Measurements from ENCODE around the gene SNX33.

Gene SNX33

DNA sequence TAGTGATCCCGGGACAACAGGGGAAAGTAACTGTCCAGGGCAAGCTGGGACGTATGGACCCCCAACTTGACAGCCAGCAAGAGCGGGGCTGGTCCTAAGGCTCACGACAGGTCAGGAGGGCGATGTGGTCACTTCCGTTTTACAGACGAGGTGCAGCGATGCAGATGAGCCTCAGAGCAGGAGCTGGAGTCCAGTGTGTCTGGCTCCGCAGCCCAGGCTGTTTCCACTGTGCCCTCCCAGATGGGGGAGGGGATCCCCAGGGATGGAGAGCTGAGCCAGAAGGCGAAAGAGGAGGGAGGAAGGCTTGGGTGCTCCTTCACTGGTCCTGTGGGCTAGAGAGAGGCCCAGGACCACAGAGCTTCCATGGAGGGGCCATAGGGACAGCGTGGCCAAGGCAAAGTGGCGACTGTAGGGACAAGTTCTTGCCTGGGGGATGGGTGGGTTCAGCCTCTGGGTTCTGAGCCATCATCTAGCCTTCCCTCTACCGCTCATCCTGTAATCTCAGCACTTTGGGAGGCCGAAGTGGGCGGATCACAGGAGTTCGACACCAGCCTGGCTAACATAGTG lies 5.7 kb downstream of the SNX33 start:
- H3K27me3 ChIP-seq (replicated peaks; ENCODE audit: control insufficient read depth, insufficient read depth, low read length, poor library complexity, severe bottlenecking): no peaks in the 10 kb centered on the region
- H3K36me3 ChIP-seq (ENCODE audit: control insufficient read depth, insufficient read depth, low read length): no peaks in the 10 kb centered on the region
- no peak for DNase-seq
- peaks cover 1% of the 10 kb centered on the region for H3K4me1 ChIP-seq (ENCODE audit: control insufficient read depth, insufficient read depth, low read length, poor library complexity, severe bottlenecking)
- no peak overlapping the region for H3K27ac ChIP-seq (ENCODE audit: insufficient read depth, low read length, poor library complexity, severe bottlenecking)
- no peaks in the 10 kb centered on the region for H3K9me3 ChIP-seq (ENCODE audit: control insufficient read depth, low read length)
- no peak overlapping the region for H3K4me3 ChIP-seq (ENCODE audit: insufficient read depth, low read depth, low read length, poor library complexity, severe bottlenecking)

DNA sequence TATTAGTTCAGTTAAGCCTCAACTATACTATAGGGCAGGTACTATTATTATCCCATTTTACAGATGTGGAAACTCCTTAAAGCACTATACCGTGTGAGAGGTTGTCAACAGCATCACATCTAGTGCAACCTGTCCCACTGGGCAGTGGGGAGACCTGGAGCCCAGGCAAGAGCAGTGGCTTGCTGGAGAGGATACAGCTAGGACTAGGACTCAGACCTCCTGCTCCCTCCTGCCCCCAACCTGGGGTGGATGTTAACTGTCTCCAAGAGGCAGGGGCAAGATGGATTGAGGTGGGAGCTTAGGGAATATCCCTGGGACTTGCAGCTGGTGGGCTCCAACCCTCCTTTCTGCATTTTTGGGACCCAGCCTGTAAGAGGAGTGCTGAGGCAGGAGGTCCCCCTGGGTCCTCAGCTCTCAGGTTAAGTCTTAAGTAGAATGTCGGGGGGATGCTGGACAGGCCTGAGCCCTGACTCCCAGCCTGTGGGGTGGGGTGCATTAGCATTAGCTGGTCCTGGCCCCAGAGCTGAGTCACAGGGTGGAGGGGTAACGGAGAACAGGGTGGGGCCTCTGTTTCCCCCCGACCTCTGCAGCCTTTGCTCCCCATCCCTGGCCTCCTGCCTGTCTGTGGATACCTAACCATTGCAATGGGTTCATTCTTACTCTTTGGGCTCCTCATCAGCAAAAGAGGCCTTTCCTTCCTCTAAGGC lies 6.6 kb downstream of the SNX33 start:
- Histone ChIP-seq H3K36me3 (ENCODE audit: control insufficient read depth, insufficient read depth, low read length) (no peaks in the 10 kb centered on the region), H3K27ac (ENCODE audit: insufficient read depth, low read length, poor library complexity, severe bottlenecking) (no peak overlapping the region), H3K4me1 (ENCODE audit: control insufficient read depth, insufficient read depth, low read length, poor library complexity, severe bottlenecking) (no peaks in the 10 kb centered on the region)

DNA sequence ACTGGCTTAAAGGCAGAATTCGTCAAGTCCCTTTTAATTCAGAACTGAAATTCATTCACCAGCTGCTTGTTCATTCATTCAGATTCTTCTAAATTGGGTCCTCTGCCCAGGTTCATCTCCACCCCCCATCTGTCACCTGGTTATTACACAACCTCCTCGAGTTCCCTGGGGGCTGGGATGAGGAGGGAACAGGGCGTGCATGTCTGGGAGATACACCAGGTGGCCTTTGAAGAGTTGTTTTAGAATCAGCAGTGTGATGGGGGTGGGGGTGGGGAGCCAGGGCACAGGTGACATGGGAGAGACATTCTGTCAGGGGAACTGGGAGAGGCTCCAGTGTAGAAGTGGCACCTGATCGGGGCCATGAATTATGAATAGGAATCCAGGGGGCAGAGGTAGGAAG lies 8.2 kb downstream of the SNX33 start:
- Histone ChIP-seq H3K27ac (ENCODE audit: insufficient read depth, low read length, poor library complexity, severe bottlenecking) (no peak overlapping the region), H3K4me1 (ENCODE audit: control insufficient read depth, insufficient read depth, low read length, poor library complexity, severe bottlenecking) (no peaks in the 10 kb centered on the region), H3K4me3 (ENCODE audit: insufficient read depth, low read depth, low read length, poor library complexity, severe bottlenecking) (no peak overlapping the region), H3K9me3 (ENCODE audit: control insufficient read depth, low read length) (no peaks in the 10 kb centered on the region), H3K27me3 (replicated peaks; ENCODE audit: control insufficient read depth, insufficient read depth, low read length, poor library complexity, severe bottlenecking) (no peaks in the 10 kb centered on the region), H3K36me3 (ENCODE audit: control insufficient read depth, insufficient read depth, low read length) (no peaks in the 10 kb centered on the region)
- DNase-seq: no peak

More for the DNA sequence above, 6.6 kb downstream of the SNX33 start:
- Histone ChIP-seq H3K9me3 (ENCODE audit: control insufficient read depth, low read length) (no peaks in the 10 kb centered on the region), H3K27me3 (replicated peaks; ENCODE audit: control insufficient read depth, insufficient read depth, low read length, poor library complexity, severe bottlenecking) (no peaks in the 10 kb centered on the region), H3K4me3 (ENCODE audit: insufficient read depth, low read depth, low read length, poor library complexity, severe bottlenecking) (no peak overlapping the region)
- DNase-seq: no peak

DNA sequence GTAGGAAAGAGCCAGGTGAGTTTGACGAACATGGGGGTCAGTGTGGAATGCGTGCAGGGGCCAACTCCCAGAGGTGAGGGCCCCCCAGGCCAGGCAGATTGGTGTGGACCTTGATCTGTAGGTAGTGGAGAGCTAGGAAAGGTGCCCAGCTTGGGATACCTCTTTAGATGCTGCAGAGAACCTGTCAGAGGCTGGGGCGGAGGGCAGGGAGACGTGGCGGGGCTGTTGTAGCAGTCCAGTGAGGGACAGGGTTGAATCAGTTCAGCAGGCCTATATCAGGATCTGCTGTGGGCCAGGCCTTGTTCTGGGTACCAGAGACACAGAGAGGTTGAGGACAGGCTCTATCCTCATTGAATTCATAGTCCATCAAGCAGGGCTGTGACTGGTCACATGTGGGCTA lies 8.6 kb downstream of the SNX33 start:
- no peaks in the 10 kb centered on the region for H3K27me3 ChIP-seq (replicated peaks; ENCODE audit: control insufficient read depth, insufficient read depth, low read length, poor library complexity, severe bottlenecking)
- no peak overlapping the region for H3K27ac ChIP-seq (ENCODE audit: insufficient read depth, low read length, poor library complexity, severe bottlenecking)
- no peak for DNase-seq
- no peak overlapping the region for H3K4me3 ChIP-seq (ENCODE audit: insufficient read depth, low read depth, low read length, poor library complexity, severe bottlenecking)
- no peaks in the 10 kb centered on the region for H3K4me1 ChIP-seq (ENCODE audit: control insufficient read depth, insufficient read depth, low read length, poor library complexity, severe bottlenecking)
- no peaks in the 10 kb centered on the region for H3K36me3 ChIP-seq (ENCODE audit: control insufficient read depth, insufficient read depth, low read length)
- no peaks in the 10 kb centered on the region for H3K9me3 ChIP-seq (ENCODE audit: control insufficient read depth, low read length)

DNA sequence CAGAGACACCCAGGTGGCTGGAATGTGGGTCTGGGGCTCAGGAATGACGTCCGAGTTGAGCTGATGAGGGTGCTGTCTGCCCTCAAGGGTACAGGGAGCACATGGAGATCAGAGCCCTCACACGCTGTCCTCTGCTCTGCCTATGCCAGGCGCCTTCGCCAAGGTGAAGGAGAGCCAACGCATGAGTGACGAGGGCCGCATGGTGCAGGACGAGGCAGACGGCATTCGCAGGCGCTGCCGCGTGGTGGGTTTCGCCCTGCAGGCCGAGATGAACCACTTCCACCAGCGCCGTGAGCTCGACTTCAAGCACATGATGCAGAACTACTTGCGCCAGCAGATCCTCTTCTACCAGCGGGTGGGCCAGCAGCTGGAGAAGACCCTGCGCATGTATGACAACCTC lies 9.1 kb downstream of the SNX33 start:
- Histone ChIP-seq H3K4me3 (ENCODE audit: insufficient read depth, low read depth, low read length, poor library complexity, severe bottlenecking) (no peak overlapping the region), H3K36me3 (ENCODE audit: control insufficient read depth, insufficient read depth, low read length) (no peaks in the 10 kb centered on the region), H3K4me1 (ENCODE audit: control insufficient read depth, insufficient read depth, low read length, poor library complexity, severe bottlenecking) (no peaks in the 10 kb centered on the region), H3K9me3 (ENCODE audit: control insufficient read depth, low read length) (no peaks in the 10 kb centered on the region), H3K27ac (ENCODE audit: insufficient read depth, low read length, poor library complexity, severe bottlenecking) (no peak overlapping the region), H3K27me3 (replicated peaks; ENCODE audit: control insufficient read depth, insufficient read depth, low read length, poor library complexity, severe bottlenecking) (no peaks in the 10 kb centered on the region)
- DNase-seq: no peak

DNA sequence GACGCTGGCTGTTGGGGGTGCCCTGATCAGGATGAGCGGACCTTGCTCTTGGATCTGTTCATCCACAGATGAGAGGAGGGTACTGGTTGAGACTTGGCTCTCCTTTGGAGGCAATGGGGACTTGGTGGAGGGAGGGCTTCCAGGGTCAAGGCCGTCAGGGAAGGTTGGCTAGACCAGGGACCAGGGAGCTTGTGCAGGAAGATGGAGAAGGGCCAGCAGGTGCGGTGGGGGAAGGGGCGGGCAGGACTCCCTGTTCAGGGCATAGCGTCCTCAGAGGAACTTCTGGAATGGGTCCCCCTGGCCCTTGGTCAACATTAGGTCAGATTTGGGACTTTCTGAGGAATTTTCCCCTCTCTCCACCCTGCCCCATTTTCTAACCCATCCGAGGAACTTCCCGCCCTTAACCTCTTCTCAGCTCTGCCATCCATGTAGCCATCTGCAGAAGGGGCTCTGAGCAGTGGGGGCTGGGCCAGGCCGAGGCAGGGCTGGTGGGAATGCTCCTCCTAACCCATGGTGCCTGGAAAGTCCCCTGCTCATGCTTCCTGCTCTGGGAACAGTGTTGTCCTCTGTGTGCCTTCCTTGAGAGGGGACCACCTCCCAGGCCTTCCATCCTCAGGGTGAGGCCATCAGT lies 11.5 kb downstream of the SNX33 start:
- Histone ChIP-seq H3K9me3 (ENCODE audit: control insufficient read depth, low read length) (no peaks in the 10 kb centered on the region), H3K27me3 (replicated peaks; ENCODE audit: control insufficient read depth, insufficient read depth, low read length, poor library complexity, severe bottlenecking) (no peaks in the 10 kb centered on the region), H3K36me3 (ENCODE audit: control insufficient read depth, insufficient read depth, low read length) (no peaks in the 10 kb centered on the region), H3K27ac (ENCODE audit: insufficient read depth, low read length, poor library complexity, severe bottlenecking) (no peak overlapping the region), H3K4me3 (ENCODE audit: insufficient read depth, low read depth, low read length, poor library complexity, severe bottlenecking) (no peak overlapping the region), H3K4me1 (ENCODE audit: control insufficient read depth, insufficient read depth, low read length, poor library complexity, severe bottlenecking) (no peaks in the 10 kb centered on the region)
- no peak for DNase-seq

DNA sequence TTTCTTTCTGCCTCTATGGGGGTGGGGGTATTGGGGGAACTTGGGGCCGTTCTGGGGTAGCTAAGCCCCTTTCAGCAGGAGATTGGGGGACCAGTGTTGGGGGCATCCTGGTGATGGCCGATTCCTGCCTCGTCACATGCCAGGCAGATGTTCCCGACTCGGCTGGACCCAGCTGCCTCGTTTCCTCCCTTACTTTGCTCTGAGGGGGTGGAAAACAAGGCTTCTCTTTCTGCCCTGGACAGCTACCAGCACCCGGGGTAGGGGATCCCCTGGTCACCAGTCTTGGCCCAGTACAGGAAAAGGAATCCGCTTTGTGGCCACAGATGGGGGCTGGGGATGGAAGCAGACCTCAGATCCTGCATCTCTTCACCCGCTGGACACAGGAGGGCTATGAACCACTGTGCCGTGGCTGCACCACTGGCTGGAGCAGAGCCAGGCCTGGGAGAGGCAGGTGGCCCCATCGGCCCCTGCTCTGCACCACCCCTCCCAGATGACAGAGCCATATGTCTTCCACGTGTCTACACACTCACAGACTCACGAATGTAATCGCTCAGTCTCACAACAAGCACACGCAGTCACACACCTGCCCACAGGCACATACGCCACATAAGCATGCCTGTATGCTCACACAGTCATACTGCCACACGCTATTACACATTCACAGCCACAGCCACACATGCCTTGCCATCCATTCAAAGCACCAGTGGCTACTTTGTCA lies 12.4 kb downstream of the SNX33 start:
- Histone ChIP-seq H3K4me1 (ENCODE audit: control insufficient read depth, insufficient read depth, low read length, poor library complexity, severe bottlenecking) (no peaks in the 10 kb centered on the region), H3K9me3 (ENCODE audit: control insufficient read depth, low read length) (no peaks in the 10 kb centered on the region), H3K27me3 (replicated peaks; ENCODE audit: control insufficient read depth, insufficient read depth, low read length, poor library complexity, severe bottlenecking) (no peaks in the 10 kb centered on the region), H3K4me3 (ENCODE audit: insufficient read depth, low read depth, low read length, poor library complexity, severe bottlenecking) (no peak overlapping the region), H3K27ac (ENCODE audit: insufficient read depth, low read length, poor library complexity, severe bottlenecking) (no peak overlapping the region), H3K36me3 (ENCODE audit: control insufficient read depth, insufficient read depth, low read length) (no peaks in the 10 kb centered on the region)
- DNase-seq: no peak

DNA sequence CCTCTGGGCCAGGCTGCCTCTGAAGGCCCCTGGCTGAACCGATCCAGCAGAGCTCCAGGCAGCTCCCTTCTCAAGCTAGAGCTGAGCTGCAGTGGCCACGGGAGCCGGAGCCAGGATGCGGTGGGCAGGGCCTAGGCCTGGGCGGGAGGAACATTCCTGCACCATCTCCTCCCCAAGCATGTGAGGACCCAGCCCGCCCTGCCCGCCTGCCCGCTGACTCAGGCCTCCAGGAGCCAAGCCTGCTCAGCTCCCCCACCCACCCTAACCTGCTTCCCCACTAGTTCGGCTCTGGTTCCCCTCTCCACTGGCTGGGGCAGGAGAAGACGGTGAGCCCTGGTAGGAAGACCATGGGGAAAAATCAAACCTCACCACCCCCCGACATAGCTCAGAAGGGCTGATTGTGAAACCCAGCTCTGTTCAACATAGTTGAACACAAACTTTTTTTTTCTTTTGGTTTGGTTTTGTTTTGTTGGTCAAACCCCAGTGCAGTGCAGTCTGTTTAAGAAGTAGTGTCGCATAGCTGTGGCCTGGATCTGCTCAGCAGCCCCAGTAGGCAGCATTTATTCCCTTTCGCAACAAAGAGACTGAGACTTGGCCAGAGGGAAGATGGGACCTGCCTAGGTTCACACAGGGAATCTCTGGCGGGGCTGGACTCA lies 13.5 kb downstream of the SNX33 start:
- no peak for DNase-seq
- Histone ChIP-seq H3K4me3 (ENCODE audit: insufficient read depth, low read depth, low read length, poor library complexity, severe bottlenecking) (no peak overlapping the region), H3K27me3 (replicated peaks; ENCODE audit: control insufficient read depth, insufficient read depth, low read length, poor library complexity, severe bottlenecking) (no peaks in the 10 kb centered on the region), H3K9me3 (ENCODE audit: control insufficient read depth, low read length) (no peaks in the 10 kb centered on the region), H3K27ac (ENCODE audit: insufficient read depth, low read length, poor library complexity, severe bottlenecking) (no peak overlapping the region), H3K36me3 (ENCODE audit: control insufficient read depth, insufficient read depth, low read length) (no peaks in the 10 kb centered on the region), H3K4me1 (ENCODE audit: control insufficient read depth, insufficient read depth, low read length, poor library complexity, severe bottlenecking) (no peaks in the 10 kb centered on the region)

DNA sequence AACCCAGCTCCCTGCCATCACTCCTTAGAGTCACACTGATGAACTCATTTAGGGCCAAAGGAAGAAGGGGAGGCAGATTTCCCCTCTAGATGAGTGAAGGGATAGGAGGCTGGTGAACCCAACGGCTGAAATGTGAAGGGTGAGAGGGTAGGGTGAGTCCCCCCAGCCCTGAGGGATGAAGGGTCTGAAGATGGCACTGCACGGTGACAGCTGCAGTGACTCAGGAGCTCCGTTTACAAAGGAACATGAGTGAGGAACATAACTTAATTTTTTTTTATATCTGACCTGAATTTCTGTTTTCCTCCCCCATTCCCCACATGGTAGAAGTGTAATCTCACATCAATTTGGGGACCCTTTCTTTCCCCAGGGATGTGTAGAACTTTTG lies 14.0 kb downstream of the SNX33 start:
- no peak overlapping the region for H3K27ac ChIP-seq (ENCODE audit: insufficient read depth, low read length, poor library complexity, severe bottlenecking)
- no peaks in the 10 kb centered on the region for H3K27me3 ChIP-seq (replicated peaks; ENCODE audit: control insufficient read depth, insufficient read depth, low read length, poor library complexity, severe bottlenecking)
- no peak overlapping the region for H3K4me3 ChIP-seq (ENCODE audit: insufficient read depth, low read depth, low read length, poor library complexity, severe bottlenecking)
- H3K9me3 ChIP-seq (ENCODE audit: control insufficient read depth, low read length): no peaks in the 10 kb centered on the region
- no peak for DNase-seq
- H3K36me3 ChIP-seq (ENCODE audit: control insufficient read depth, insufficient read depth, low read length): no peaks in the 10 kb centered on the region
- no peaks in the 10 kb centered on the region for H3K4me1 ChIP-seq (ENCODE audit: control insufficient read depth, insufficient read depth, low read length, poor library complexity, severe bottlenecking)
